H1 (cell line): ENCODE data around the gene SHISA7. TPM values are rescaled to one million over a fixed set of nuclear protein-coding genes. Genes with fewer than 3 reads are reported as not detected.
A peak's percentile ranks its signal among the peaks of the same experiment; 100 is the strongest.

Source experiments
- CTCF ChIA-PET: fragments of 300-600 bp; sonication (Branson Sonifier 250); formaldehyde crosslinking; loops from one replicate; lab custom pipeline; 2021; ENCODE audit not compliant: partially characterized antibody; lab: Charles Lee
- POLR2A ChIA-PET: fragments of 300-600 bp; sonication (Branson Sonifier 250); formaldehyde crosslinking; loops from one replicate; lab custom pipeline; 2021; ENCODE audit warnings: inconsistent platforms; ENCODE audit not compliant: partially characterized antibody; lab: Charles Lee
- DNase-seq, 2 experiments: peaks; one replicate each; pipeline versions ENCODE4 v3.0.0 to v3.0.0-alpha.2; 2010 to 2022; ENCODE audit warnings: low spot score in 2 of 2, low read depth in 1 of 2, mixed read lengths in 1 of 2
- FAIRE-seq: peaks from 2 replicates; lab custom pipeline; 2011; peaks lifted over from hg19 to GRCh38; lab: Jason Lieb, UNC
- H2AFZ ChIP-seq: 2 replicates; pipeline ENCODE4 v1.8.1; 2012; ENCODE audit warnings: low read length, inconsistent platforms
- H2AK5ac ChIP-seq: 2 replicates; pipeline ENCODE4 v1.6.1; 2013; ENCODE audit warnings: low read depth, low read length
- H2BK120ac ChIP-seq: replicated peaks from 2 replicates; pipeline ENCODE3; 2013; ENCODE audit warnings: low read depth, low read length, inconsistent platforms
- H2BK12ac ChIP-seq: 2 replicates; pipeline ENCODE4 v1.6.1; 2013; ENCODE audit warnings: low read depth, low read length
- H2BK15ac ChIP-seq: 2 replicates; pipeline ENCODE4 v1.6.1; 2013; ENCODE audit warnings: low read length
- H2BK20ac ChIP-seq: 2 replicates; pipeline ENCODE4 v1.6.1; 2013; ENCODE audit warnings: low read length
- H2BK5ac ChIP-seq: 2 replicates; pipeline ENCODE4 v1.6.1; 2013; ENCODE audit warnings: low read depth, low read length
- H3K14ac ChIP-seq: 2 replicates; pipeline ENCODE4 v1.6.1; 2013; ENCODE audit warnings: inconsistent platforms; ENCODE audit not compliant: insufficient read length
- H3K18ac ChIP-seq: 2 replicates; pipeline ENCODE4 v1.6.1; 2013; ENCODE audit warnings: low read length; ENCODE audit errors: extremely low read depth
- H3K23ac ChIP-seq: 2 replicates; pipeline ENCODE4 v1.6.1; 2013; ENCODE audit warnings: inconsistent platforms; ENCODE audit not compliant: insufficient read length
- H3K23me2 ChIP-seq: 2 replicates; pipeline ENCODE4 v1.6.1; 2013; ENCODE audit warnings: low read depth, low read length
- H3K27ac ChIP-seq: 2 replicates; pipeline ENCODE4 v1.6.1; 2011; ENCODE audit warnings: low read depth, low read length, inconsistent platforms
- H3K27me3 ChIP-seq, 4 experiments: replicated peaks in 1 of 4; 1 replicate in 1 of 4; 2 replicates in 3 of 4; pipeline versions ENCODE4 v1.6.1 to v1.8.1; 2011 to 2013; ENCODE audit warnings: low read length in 3 of 4, mild to moderate bottlenecking in 3 of 4, inconsistent platforms in 2 of 4, mixed read lengths in 2 of 4, moderate library complexity in 1 of 4; ENCODE audit not compliant: control insufficient read depth in 3 of 4, insufficient read depth in 3 of 4; ENCODE audit errors: extremely low read depth in 1 of 4
- H3K36me3 ChIP-seq, 4 experiments: 2 replicates each; pipeline versions ENCODE4 v1.6.1 to v1.8.1; 2011 to 2013; ENCODE audit warnings: mild to moderate bottlenecking in 4 of 4, low read length in 3 of 4, moderate library complexity in 2 of 4, control low read depth in 1 of 4, inconsistent platforms in 1 of 4; ENCODE audit not compliant: insufficient read depth in 4 of 4, control insufficient read depth in 2 of 4
- H3K4ac ChIP-seq: replicated peaks from 2 replicates; pipeline ENCODE3; 2013; ENCODE audit warnings: low read length, low read depth, mixed read lengths, inconsistent platforms; ENCODE audit not compliant: insufficient read length
- H3K4me1 ChIP-seq, 4 experiments: replicated peaks in 1 of 4; 1 replicate in 1 of 4; 2 replicates in 3 of 4; pipeline versions ENCODE4 v1.6.1 to v1.8.1; 2011 to 2013; ENCODE audit warnings: low read length in 3 of 4, inconsistent platforms in 2 of 4, mixed read lengths in 1 of 4; ENCODE audit not compliant: insufficient read depth in 4 of 4, control insufficient read depth in 3 of 4
- H3K4me2 ChIP-seq, 2 experiments: 2 replicates each; pipeline versions ENCODE4 v1.6.1 to v1.8.1; 2011 to 2013; ENCODE audit warnings: low read depth in 2 of 2, low read length in 2 of 2, control low read depth in 1 of 2, inconsistent platforms in 1 of 2, mild to moderate bottlenecking in 1 of 2; ENCODE audit not compliant: insufficient read depth in 1 of 2
- H3K4me3 ChIP-seq, 4 experiments: fragments of 200-600, 300-600 bp in 1 of 4; sonication (generic), shearing (Covaris generic), sonication (Bioruptor Twin) in 1 of 4; 2 replicates each; pipeline versions ENCODE4 v1.5.1 to v1.8.1; 2011 to 2016; ENCODE audit warnings: low read length in 4 of 4, low read depth in 3 of 4, control low read depth in 2 of 4, inconsistent platforms in 2 of 4, mild to moderate bottlenecking in 2 of 4, mixed read lengths in 1 of 4, moderate library complexity in 1 of 4; ENCODE audit not compliant: insufficient read depth in 2 of 4; ENCODE audit errors: extremely low read depth in 1 of 4
- H3K56ac ChIP-seq: replicated peaks from 2 replicates; pipeline ENCODE3; 2013; ENCODE audit warnings: low read depth, mild to moderate bottlenecking, mixed read lengths, low read length, inconsistent platforms; ENCODE audit not compliant: insufficient read length
- H3K79me1 ChIP-seq: 2 replicates; pipeline ENCODE4 v1.6.1; 2013; ENCODE audit warnings: low read depth, low read length, control low read depth
- H3K79me2 ChIP-seq, 2 experiments: 2 replicates each; pipeline versions ENCODE4 v1.6.1 to v1.8.1; 2012 to 2013; ENCODE audit warnings: low read length in 2 of 2, mild to moderate bottlenecking in 2 of 2, inconsistent platforms in 1 of 2; ENCODE audit not compliant: insufficient read depth in 2 of 2, control insufficient read depth in 1 of 2
- H3K9ac ChIP-seq, 4 experiments: replicated peaks in 1 of 4; 1 replicate in 1 of 4; 2 replicates in 3 of 4; pipeline versions ENCODE4 v1.6.1 to v1.8.1; 2011 to 2013; ENCODE audit warnings: low read depth in 3 of 4, low read length in 3 of 4, control low read depth in 2 of 4, mild to moderate bottlenecking in 2 of 4, moderate library complexity in 2 of 4, inconsistent platforms in 1 of 4; ENCODE audit errors: extremely low read depth in 1 of 4
- H3K9me3 ChIP-seq, 2 experiments: 2 replicates each; pipeline versions ENCODE4 v1.6.1 to v1.8.1; 2012 to 2013; ENCODE audit warnings: mild to moderate bottlenecking in 2 of 2, moderate library complexity in 2 of 2, control low read depth in 1 of 2, inconsistent platforms in 1 of 2, low read depth in 1 of 2, low read length in 1 of 2, mixed read lengths in 1 of 2; ENCODE audit not compliant: insufficient read depth in 2 of 2
- H4K20me1 ChIP-seq, 2 experiments: replicated peaks in 1 of 2; 2 replicates each; pipeline versions ENCODE3 to v1.8.1; 2011 to 2013; ENCODE audit warnings: inconsistent platforms in 2 of 2, low read length in 2 of 2, mild to moderate bottlenecking in 1 of 2; ENCODE audit not compliant: insufficient read depth in 2 of 2, control insufficient read depth in 1 of 2
- H4K5ac ChIP-seq: 2 replicates; pipeline ENCODE4 v1.6.1; 2013; ENCODE audit warnings: low read length, low read depth, mixed read lengths, inconsistent platforms; ENCODE audit not compliant: insufficient read length
- H4K8ac ChIP-seq: 2 replicates; pipeline ENCODE4 v1.8.0; 2013; ENCODE audit warnings: mild to moderate bottlenecking, moderate library complexity, low read length, inconsistent platforms; ENCODE audit not compliant: insufficient read depth; ENCODE audit errors: extremely low read depth
- H4K91ac ChIP-seq: replicated peaks from 2 replicates; pipeline ENCODE3; 2013; ENCODE audit warnings: low read length, mixed read lengths, inconsistent platforms; ENCODE audit not compliant: insufficient read length
- ATF2 ChIP-seq: IDR thresholded peaks from 2 replicates; pipeline ENCODE4 v1.6.1; 2012; ENCODE audit warnings: low read length, inconsistent platforms
- GTF2F1 ChIP-seq: IDR thresholded peaks from 2 replicates; pipeline ENCODE4 v1.6.1; 2012; ENCODE audit warnings: low read depth, low read length, improper control_type of control experiment, borderline replicate concordance
- WGBS, 2 experiments: shearing (Covaris generic) in 1 of 2; methylation state at CpG; one replicate each; pipeline versions ENCODE4 v1.1.6 to v1.1.7; 2013 to 2015; ENCODE audit warnings: low lambda C conversion rate in 2 of 2, mixed read lengths in 2 of 2, inconsistent platforms in 1 of 2, low coverage in 1 of 2, missing lambda C conversion rate in 1 of 2; ENCODE audit not compliant: insufficient replicate concordance in 2 of 2, insufficient coverage in 1 of 2, insufficient read length in 1 of 2; ENCODE audit errors: extremely low coverage in 1 of 2, missing lambda C conversion rate in 1 of 2; 5-methylcytosine and 5-hydroxymethylcytosine counted together
- polyA plus RNA-seq, 7 experiments: library from polyadenylated mRNA; depleted of rRNA in 3 of 7; stranded (reverse) in 5 of 7; unstranded in 2 of 7; fragments of >200 nt in 5 of 7; fragments of 200-250 nt in 2 of 7; gene quantifications; 1 replicate in 5 of 7; 2 replicates in 1 of 7; 4 replicates in 1 of 7; pipeline versions ENCODE4 v1.2.1 to v1.2.3, GENCODE V29; 2011 to 2013; ENCODE audit warnings: missing spikeins in 2 of 7, mixed read lengths in 2 of 7
- total RNA-seq: library from RNA; stranded (reverse); fragmentation: NEBNext Ultra II Directional; extraction: Animal tissue kit (Norgen Biotek cat#: 25700); gene quantifications from 2 replicates; pipeline ENCODE4 v1.2.1, GENCODE V29; 2021

The SHISA7 gene
- total and polyA plus RNA-seq, 2 of the 8 experiments (the other 6 are each of a cell fraction or from before 2014, with no cell fraction given), result 0.76 to 1.0 TPM

- Histone ChIP-seq H2AFZ (no peak overlapping the region), H4K91ac (no peak overlapping the region), H3K4me1 (peaks cover 0 to 36% (median 20%) of the 10 kb centered on the region in 4 experiments; a peak in 6 of 7 replicates), H2BK20ac (no peak overlapping the region), H3K23ac (no peak overlapping the region), H3K14ac (no peak overlapping the region), H3K9ac (no peak overlapping the region), H4K20me1 (peaks cover 5 to 22% of the 10 kb centered on the region in 2 experiments), H3K27me3 (peaks cover 0 to 16% (median 12%) of the 10 kb centered on the region in 4 experiments; a peak in 4 of 7 replicates), H2BK120ac (no peak overlapping the region), H2BK15ac (0 out of 2 replicates have a peak overlapping the region, but pooled peaks have one; percentile 8), H2BK5ac (no peak overlapping the region), H4K8ac (no peak overlapping the region), H3K56ac (no peak overlapping the region), H3K4me3 (no peak overlapping the region), H3K36me3 (peaks cover 0 to 5% (median 2%) of the 10 kb centered on the region in 4 experiments; a peak in 5 of 8 replicates), H2BK12ac (no peak overlapping the region), H2AK5ac (0 out of 2 replicates have a peak overlapping the region, but pooled peaks have one; percentile 26), H4K5ac (no peak overlapping the region), H3K79me2 (peaks cover 11 to 12% of the 10 kb centered on the region in 2 experiments; a peak in 3 of 4 replicates), H3K79me1 (peaks cover 8% of the 10 kb centered on the region; the same call in 1 of the 2 replicates), H3K4ac (no peak overlapping the region), H3K27ac (no peak overlapping the region), H3K9me3 (no peaks in the 10 kb centered on the region), H3K23me2 (peaks cover 33% of the 10 kb centered on the region), H3K18ac (no peak overlapping the region), H3K4me2 (no peak overlapping the region)
- WGBS, 2 experiments, result 91 to 100% methylated on average over 3 to 5 of the region's 5 CpGs
- ChIA-PET POLR2A (interaction anchor here (3.3 to 26.7 kb wide), 3 partner anchors 11 to 33 kb away, joined by 24 to 874 read pairs (median 39); partner anchors contain the start of gene UBE2S), CTCF (interaction anchor here (0.9 to 3.2 kb wide), 3 partner anchors 31 to 85 kb away, joined by 3 to 37 read pairs (median 4); no protein-coding TSS in a partner anchor)
- TF ChIP-seq GTF2F1, result no peak
- no peak for TF ChIP-seq ATF2
- no peak for FAIRE-seq
- no peak for DNase-seq
These were observed 61.1 kb downstream of the SHISA7 start for GRCh38 chr19:55382013-55382412.
